Right forelimb (tissue), 1 donor: ENCODE results near the gene TMEM39B.
"Not testable (repeated sequence)": the region's sequence is repeated elsewhere in the genome, so short reads cannot be mapped to it uniquely, and the experiment has no call there.

Source experiments
- DNase-seq: peaks from one replicate; pipeline ENCODE4 v3.0.0-alpha.2; 2018

The TMEM39B gene

DNA sequence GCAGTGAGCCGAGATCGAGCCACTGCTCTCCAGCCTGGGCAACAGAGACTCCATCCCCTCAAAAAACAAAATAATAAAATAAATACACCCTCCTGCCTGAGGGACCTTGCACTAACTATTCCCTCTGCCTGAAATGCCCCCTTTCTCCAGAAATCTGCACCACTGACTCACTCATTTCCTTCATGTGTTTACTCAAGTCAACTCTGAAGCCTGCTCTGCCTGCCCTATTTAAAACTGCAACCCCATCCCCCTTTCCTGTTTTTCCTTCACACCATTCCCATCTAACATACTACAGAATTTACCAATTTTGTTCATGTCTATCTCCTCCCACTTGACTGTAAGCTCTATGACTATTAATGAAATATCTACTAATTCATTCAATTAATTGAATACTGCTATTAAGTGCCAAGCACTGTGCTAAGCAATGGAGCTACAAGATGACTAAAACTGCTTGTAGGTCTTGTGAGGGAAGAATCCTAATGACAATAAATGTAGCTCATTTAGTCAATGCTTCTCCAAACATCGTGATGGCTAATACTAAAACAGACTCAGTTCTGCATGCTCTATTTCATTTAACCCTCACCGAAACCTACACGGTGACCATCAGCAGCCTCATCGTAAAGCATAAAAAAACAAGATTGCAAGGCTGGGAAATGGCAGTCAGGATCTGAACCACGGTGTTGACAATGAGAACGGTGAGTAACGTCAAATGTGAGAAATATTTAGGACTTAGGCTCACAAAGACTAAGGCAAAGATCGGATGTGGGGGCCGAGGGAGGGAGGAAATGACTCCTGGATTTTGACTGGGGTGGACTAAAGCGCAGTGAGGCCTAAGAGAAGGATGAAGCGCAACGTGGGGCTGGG is 749 bp upstream of the TMEM39B start:
- no peak for DNase-seq

DNA sequence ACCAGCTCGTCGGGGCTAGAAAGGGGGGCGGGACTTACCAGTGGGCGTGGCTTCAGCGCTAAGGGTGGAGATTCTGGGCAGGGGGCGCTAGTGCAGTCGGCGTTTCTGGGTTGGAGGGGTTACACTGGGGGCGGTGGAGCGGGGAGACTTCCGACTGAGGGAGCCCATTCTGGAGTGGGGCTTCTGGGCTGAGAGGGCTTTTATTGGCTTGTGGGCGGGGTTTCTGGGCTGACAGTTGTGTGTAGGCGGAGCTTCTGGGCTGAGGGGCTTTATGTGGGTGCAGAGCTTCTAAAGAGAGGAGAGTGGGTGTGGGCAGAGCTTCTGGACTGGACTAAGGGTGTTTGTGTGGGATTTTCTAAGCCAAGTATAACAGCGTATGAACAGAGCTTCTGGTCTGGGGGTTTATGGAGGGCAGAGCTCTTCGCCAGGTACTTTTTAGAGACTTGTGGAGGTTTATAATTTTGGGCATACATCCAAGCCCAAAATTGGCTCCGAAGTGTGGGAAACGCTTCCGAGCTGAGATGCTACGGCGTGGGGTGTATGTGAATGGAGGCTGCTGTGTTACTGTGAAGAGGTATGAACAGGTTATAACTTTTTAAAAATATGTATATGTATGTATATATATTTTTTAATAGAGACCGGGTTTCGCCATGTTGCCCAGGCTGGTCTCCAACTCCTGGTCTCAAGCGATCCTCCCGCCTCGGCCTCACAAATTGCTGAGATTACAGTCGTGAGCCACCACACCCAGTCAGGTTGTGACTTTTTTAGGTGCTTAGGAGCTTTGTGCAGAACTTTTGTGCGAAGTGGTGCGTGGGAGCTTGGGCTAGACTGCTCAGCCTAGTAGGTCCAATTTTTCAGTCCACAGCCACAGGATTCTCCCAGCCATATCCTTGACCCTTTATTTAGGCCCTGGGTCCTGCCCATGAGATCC is 825 bp downstream of the TMEM39B start:
- DNase-seq, result peak; percentile 96

DNA sequence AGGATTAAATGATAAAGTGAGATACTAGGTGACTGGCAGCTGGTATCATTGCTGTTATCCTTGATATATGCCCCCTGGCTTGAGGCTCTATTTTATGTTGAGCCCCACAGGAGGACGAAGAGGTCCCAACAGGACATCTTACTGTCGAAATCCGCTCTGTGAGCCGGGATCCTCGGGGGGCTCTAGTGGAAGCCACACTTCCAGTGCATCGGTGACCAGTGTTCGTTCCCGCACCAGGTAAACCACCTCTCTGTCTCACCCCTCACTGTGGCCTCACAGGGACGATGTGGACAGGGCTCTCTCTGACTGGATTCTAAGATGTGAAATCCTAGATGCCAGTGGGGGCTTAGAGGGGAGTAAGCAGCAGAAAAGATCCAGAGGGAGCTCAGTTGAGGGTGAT is 2.1 kb downstream of the TMEM39B start:
- DNase-seq, result no peak

DNA sequence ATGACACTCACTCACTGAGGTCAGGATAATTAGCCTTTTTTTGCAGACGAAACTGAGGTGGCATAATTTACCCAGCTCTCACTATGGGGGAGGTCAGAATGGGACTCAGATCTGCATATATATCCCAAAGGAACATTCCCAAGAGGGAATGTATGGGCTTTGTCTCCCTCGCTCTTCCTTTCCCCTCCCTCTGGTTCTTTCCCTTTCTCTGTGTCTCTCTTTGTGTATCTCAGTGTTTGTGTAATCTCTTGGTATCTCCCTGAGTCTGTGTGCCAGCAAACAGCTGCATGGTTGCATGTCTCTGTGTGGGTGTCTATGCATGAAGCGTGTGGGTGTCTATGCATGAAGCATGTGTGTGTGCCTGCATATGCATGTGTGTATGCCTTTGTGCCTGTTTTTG is 4.7 kb downstream of the TMEM39B start:
- no peak for DNase-seq

DNA sequence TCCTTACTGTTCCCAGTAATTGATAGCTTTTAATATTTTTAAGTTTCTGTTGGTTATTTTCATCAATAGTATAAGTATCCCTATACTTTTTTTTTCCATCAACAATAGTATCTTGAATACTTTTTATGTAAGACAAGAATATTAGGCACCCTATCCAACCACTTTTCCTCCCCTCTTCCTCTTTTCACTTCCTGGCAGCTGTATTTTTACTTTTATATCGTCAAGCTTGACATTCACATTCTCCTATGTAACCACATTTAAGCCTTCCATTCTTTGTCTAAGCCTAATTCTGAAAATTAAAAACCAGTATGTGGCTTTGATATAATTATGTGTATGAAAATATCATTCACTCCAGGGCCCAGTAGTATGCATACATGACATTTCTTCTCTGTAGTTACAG is 9.3 kb downstream of the TMEM39B start:
- no peak for DNase-seq

DNA sequence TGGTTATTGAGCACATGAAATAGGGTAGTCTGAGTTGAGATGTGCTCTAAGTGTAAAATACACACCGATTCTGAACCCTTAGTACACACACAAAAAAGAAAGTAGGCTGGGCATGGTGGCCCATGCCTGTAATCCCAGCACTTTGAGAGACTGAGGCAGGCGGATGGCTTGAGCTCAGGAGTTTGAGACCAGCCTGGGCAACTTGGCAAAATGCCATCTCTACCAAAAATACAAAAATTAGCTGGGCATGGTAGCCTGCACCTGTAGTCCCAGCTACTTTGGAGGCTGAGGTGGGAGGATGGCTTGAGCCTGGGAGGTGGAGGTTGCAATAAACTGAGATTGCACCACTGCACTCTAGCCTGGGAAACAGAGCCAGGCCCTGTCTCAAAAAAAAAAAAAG is 13.6 kb downstream of the TMEM39B start:
- DNase-seq, result not testable (repeated sequence)

DNA sequence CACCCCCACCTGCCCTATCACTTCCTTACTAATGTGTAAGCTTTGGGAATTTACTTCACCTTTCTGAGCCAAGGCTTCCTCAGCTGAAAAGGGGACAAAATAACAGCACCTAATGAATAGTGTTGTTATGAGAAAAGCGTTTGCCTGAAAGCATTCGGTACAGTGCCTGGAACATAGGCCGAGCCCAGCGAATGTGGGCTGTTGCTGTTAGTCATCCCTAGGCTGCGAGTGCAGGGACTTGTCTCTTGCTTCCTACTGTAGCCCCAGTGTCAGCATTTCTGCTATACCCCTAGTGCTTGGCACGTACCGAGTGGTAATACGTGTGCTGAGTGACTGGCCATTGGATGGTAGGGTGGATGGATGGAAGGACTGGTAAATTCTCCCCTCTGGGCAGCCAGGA is 18.4 kb downstream of the TMEM39B start:
- DNase-seq, result no peak

DNA sequence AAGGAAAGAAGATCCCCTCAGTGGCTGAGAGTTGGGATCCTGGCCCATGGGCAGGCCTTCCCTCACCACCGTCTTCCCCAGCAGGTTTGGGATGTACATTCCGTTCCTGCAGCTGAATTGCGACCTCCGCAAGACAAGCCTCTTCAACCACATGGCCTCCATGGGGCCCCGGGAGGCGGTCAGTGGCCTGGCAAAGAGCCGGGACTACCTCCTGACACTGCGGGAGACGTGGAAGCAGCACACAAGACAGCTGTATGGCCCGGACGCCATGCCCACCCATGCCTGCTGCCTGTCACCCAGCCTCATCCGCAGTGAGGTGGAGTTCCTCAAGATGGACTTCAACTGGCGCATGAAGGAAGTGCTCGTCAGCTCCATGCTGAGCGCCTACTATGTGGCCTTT is 18.9 kb downstream of the TMEM39B start:
- no peak for DNase-seq

DNA sequence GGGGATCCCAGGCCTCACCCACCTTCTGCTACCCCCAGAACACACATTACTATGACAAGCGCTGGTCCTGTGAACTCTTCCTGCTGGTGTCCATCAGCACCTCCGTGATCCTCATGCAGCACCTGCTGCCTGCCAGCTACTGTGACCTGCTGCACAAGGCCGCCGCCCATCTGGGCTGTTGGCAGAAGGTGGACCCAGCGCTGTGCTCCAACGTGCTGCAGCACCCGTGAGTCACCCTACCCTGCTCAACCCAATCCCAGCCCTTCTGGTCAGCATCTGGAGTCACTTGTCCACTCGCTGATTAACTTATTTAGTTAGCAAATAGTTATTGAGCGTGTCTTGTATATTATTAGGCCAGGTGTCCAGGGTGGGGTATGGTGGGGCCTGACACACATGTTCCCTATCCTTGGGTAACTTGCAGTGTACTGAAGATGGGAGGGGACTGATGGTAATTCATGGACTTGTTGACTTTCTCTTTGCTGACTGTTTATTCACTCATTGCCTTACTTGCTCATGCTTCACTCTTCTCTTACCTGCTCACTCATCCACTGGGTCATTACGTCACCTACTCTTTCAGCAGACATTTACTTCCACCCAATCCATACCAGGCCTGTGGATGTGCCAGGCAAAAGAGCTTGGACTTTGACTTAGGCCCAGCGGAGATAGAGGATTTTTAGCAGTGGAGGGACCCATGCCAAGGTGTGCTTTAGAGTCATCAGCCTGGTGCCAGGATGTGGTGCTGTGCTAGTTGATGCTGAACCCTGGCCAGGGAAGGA is 22.2 kb downstream of the TMEM39B start:
- DNase-seq, result no peak

DNA sequence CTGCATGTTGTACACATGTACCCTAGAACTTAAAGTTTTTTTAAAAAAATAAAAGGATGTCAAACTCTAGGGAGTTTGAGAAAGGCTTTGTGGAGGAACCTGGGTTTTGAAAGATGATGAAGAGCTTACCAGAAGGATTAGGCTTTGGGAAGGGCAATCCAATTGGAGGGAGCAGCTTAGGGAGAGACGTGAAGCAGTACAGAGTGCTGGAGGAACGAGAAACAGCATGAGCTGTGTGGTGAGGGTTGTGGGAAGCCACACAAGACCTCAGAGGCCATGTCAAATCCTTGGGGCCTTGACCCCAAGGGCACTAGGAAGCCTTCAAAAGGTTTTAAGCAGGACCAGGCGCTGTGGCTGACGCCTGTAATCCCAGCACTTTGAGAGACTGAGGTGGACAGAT is 26.7 kb downstream of the TMEM39B start:
- DNase-seq, result no peak

DNA sequence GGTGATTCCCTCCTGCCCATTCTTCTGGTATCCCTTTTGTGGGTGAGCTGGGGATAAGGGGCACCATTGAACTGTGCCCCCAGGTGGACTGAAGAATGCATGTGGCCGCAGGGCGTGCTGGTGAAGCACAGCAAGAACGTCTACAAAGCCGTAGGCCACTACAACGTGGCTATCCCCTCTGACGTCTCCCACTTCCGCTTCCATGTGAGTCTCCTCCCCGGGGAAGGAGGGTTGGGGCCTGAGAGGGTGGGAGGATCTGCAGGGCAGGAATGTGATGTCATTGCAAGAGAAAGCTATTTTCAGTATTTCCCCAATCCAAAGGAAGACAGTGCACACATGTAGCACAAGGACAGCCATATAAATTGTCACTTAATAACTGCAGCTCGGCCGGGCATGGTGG is 27.6 kb downstream of the TMEM39B start:
- DNase-seq, result no peak

DNA sequence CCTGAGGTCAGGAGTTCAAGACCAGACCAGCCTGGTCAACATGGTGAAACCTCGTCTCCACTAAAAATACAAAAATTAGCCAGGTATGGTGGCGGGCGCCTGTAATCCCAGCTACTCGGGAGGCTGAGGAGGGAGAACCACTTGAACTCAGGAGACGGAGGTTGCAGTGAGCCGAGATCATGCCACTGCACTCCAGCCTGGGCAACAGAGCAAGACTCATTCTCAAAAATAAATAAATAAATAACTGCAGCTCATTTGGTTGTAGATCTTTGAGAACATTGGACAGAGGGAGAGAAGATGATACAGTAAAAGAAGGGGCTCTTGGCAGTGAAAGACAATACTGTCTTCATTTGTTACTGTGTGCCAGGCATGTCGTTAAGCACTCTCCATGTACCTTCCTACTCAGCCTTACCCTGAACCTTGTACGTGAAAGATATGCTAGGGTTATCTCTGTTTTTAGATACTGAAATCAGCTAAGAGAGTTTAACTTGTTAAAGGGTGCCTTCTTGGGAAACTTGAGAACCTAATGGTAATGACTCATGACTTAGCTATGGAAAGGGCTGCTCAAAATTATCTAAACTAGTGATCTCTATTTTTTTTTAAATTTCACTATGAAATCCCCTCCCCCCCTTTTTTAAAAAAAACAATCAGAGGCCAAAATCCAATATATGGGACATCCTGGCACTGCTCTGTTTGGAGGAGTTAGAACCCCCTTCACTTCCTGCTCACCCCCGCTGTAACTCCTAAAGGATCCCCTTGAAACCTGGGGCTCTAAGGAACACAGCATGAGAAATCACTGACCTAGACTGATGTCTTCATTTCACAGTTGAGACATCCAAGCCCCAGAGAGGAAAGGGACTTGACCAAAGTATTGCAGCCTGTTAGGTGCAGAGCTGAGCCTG is 28.3 kb downstream of the TMEM39B start:
- no peak for DNase-seq

DNA sequence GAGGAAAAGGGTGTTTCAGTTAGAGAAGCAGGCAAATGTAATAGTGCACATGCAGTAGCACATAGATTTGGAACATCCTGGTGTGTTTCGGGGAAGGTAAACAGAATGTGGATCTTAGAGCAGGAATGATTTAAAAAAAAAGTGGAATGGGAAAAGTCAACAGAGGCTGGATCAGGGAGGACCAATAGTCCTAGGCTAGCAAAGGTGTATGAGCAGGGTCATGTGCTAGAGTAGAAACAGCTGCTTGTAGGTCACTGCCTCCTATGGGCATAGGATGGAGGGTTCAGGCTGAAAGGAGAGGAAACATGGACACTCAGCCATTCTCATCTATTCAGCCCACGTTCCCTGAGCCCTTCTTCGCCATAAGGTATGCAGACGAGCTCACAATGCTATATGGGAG is 31.4 kb downstream of the TMEM39B start:
- DNase-seq, result no peak

DNA sequence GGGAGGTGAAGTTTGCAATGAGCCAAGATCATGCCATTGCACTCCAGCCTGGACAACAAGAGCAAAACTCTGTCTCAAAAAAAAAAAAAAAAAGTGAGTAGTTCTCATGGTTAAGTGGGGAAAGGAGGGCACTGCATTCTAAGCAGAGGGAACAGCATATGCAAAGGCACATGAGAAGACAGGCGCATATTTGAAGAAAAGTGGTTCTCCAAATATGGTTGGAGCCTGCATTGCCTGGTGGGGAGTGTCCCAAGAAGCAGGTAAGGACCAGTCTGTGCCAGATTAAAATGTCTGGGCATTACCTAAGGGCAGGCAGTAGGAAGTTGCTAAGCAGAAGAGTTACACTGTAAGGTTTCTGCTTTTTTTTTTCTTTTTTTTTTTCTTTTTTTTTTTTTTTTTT is 32.6 kb downstream of the TMEM39B start:
- DNase-seq, result no peak

DNA sequence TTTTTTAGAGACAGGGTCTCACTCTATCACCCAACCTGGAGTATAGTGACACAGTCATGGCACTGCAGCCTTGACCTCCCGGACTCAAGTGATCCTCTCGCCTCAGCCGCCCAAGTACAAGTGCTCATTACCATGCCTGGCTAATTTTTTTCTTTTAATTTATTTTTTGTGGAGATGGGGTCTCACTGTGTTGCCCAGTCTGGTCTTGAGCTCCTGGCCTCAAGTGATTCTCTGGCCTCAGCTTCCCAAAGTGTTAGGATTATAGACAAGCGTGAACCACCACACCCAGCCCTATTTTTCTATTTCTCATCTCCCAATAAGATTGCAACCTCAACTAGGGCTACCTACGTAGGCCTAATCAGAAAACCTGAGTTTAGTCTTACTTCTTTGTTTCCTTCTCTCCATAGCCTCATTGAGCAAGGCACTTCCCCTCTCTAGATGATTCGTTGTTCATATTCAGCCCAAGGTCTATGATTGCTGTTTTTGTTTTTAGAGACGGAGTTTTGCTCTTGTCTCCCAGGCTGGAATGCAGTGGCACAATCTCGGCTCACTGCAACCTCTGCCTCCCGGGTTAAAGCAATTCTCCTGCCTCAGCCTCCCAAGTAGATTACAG is 34.0 kb downstream of the TMEM39B start:
- no peak for DNase-seq

DNA sequence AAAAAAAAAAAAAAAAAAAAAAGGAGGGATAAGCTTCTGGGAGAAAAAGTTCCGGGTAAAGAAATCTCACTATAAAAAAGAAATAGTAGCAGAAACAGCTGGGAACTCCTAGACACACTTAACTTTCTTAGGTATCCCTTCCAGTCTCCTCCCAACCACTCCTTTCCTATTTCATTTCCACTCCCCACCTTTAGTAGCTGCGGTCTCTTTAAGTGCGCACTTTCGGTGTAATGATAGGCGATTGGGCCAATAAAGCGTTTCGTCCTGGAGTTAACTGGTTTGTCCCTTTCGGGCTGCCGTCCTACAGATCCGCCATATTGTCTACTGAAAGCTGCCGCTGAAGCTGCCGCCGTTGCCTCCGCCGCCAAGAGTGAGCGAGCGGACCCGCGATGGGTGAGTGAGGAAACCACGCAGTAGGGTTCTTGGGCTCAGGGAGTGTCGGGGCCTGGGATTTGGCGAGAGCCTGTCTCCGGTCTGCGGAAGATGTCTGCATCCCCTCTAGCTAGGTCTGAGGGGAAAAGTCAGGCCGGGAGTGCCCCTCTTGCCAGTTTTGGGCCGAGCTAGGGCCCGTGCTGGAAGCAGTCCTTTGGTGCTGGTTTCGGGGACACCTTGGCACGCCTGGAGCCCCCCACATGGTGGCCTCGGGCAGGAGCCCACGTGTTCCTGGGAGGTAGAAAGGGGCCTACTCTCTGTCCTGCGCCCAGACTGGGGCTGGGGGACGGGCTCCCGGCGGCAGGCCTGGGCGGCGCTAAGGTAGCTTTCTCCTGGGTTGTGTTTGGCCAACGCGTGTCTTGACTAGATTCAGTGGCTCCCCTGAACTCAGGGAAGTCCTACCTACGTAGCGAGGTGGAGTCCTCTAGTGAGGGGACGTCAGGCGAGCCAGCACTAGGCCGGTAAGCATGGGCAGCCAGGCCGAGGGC is 35.3 kb downstream of the TMEM39B start, which contains the start of gene KPNA6:
TSS of gene KPNA6 (plus strand) at position 315 of the 920 bp plus-strand sequence. CDS start at position 390, 75 bp downstream.
- DNase-seq, result peak; percentile 96

DNA sequence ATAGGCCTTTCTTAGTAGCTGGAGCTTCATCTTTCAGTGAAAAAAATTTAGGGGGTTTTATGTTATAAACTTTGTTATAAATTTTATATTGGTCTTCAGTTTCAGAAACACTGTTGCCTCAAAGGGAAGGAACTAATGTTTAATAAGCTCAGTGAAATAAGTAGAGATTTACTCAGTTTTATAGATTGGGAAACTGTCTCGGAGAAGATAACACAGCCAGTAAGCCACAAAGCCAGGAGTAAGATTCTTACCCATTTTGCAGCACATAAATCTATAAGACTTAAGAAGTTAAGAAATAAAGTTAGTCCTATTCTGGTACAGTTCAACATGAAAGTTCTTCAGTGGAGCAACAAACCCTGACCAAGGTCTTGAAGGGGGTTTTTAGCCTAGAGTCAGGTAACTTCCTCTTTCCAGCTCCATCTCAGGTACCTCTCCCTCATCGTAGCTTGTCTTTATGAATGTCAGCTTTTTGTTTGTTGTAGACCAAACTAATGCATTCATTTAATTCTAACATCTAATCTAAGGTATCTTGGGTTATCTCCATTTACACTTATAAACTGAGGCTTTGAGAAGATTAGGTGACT is 38.4 kb downstream of the TMEM39B start:
- no peak for DNase-seq

DNA sequence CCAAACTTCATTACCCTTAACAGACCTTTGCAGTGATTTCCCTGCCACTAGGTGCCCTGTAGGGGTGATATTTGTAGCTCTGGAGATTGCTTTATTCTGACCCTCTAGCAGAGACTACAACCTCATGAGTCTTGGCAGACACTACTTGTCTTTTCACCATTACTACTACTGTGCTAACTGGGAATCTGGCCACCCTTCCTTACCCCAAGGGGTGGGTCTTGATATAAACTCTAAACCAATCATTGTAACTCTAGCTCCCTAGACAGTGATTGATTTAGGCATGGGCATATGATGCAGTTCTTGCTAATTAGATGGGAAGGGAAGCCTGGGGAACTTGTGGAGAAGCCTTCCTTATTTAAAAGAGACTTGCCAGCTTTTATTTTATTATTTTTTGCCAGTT is 39.0 kb downstream of the TMEM39B start:
- DNase-seq, result no peak

DNA sequence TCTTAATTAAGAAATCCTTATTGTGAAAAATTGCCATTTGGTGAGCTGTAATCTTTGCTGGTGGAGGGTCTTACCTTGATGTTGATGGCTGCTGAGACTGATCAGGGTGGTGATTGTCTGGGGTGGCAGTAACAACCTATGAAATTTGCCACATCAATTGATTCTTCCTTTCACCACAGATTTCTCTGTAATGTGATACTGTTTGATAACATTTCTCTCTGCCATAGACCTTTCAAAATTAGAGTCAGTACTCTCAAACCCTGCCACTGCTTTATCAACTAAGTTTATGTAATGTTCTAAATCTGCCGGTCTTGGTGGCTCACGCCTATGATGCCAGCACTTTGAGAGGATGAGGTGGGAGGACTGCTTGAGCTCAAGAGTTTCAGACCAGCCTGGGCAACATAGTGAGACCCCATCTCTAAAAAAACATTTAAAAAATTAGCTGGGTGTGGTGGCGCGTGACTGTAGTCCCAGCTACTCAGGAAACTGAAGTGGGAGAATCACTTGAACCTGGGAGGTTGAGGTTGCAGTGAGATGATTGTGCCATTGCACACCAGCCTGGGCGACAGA is 40.2 kb downstream of the TMEM39B start:
- DNase-seq, result no peak

DNA sequence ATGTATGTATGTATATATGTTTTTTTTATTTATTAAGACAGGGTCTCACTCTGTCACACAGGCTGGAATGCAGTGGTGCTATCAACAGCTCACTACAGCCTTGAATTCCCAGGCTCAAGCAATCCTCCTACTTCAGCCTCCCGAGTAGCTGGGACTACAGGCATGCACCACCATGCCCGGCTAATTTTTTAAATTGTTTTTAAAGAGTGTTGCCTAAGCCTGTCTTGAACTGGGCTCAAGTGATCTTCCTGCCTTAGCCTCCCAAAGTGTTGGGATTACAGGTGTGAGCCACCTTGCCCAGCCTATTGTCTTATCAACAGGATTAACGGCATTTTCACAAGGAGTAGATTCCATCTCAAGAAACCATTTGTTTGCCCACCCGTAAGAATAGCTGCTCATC is 40.7 kb downstream of the TMEM39B start:
- DNase-seq, result not testable (repeated sequence)
